K562 (cell line): Measurements from ENCODE around the gene PPP4R4.

ENCODE experiments used
- HDAC2 ChIP-seq: fragments of 450-650 bp; IDR thresholded peaks from 2 replicates; pipeline ENCODE4 v1.6.1; 2016; ENCODE audit warnings: mild to moderate bottlenecking
- NFXL1 ChIP-seq: fragments of 450-650 bp; formaldehyde crosslinking; IDR thresholded peaks from 2 replicates; pipeline ENCODE4 v1.4.0; 2021; ENCODE audit warnings: mild to moderate bottlenecking
- TF ChIP-seq, protein P1 (sequence below): sonication (generic); formaldehyde crosslinking; IDR thresholded peaks from 2 replicates; pipeline ENCODE4 v1.8.0; 2022; ENCODE audit warnings: missing genetic modification reagents, mild to moderate bottlenecking, borderline replicate concordance

- TF ChIP-seq HDAC2 (no peak), NFXL1 (CRISPR knock-in tag) (no peak)
- TF ChIP-seq, protein P1, sequence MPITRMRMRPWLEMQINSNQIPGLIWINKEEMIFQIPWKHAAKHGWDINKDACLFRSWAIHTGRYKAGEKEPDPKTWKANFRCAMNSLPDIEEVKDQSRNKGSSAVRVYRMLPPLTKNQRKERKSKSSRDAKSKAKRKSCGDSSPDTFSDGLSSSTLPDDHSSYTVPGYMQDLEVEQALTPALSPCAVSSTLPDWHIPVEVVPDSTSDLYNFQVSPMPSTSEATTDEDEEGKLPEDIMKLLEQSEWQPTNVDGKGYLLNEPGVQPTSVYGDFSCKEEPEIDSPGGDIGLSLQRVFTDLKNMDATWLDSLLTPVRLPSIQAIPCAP (CRISPR knock-in tag): no peak
These were observed 644 bp upstream of the PPP4R4 start for GRCh38 chr14:94173471-94173884.
